ENCODE results near the gene S100A2. TPM values are rescaled to one million over a fixed set of nuclear protein-coding genes. Genes with fewer than 3 reads are reported as not detected.

Gene S100A2
- 16.8 to 29.9 TPM (median 23.4 TPM) in 5 replicates for total RNA-seq (2022; extraction: Qiagen RNA extraction; ENCODE audit: low read depth)

GRCh38 chr1:153565529-153566374 lies at the start of gene S100A2:
Gene S100A2, minus strand, starts transcription at chr1:153565844. Its CDS starts 1,967 bp downstream, at chr1:153563877.

GRCh38 chr1:153612755-153613331 lies 47.2 kb upstream of the S100A2 start, which contains the start of gene S100A16:
Gene S100A16, minus strand, starts transcription at chr1:153613137. Its CDS starts 4,986 bp downstream, at chr1:153608151.

GRCh38 chr1:153548722-153549688 lies 16.6 kb downstream of the S100A2 start, which contains the start of gene S100A3:
Gene S100A3, minus strand, starts transcription at chr1:153549258. Its CDS starts 773 bp downstream, at chr1:153548485.

GRCh38 chr1:153545067-153546055 lies 20.3 kb downstream of the S100A2 start, which contains the start of gene S100A4:
Gene S100A4, minus strand, starts transcription at chr1:153545806. Its CDS starts 1,012 bp downstream, at chr1:153544794.

GRCh38 chr1:153540394-153541361 lies 25.0 kb downstream of the S100A2 start, which contains the start of gene S100A5:
Gene S100A5, minus strand, starts transcription at chr1:153540934. Its CDS starts 743 bp downstream, at chr1:153540191.

GRCh38 chr1:153535242-153536011 lies 30.2 kb downstream of the S100A2 start, which contains the start of gene S100A6:
Gene S100A6, minus strand, starts transcription at chr1:153535991. Its CDS starts 652 bp downstream, at chr1:153535339.

Other genes starting within 250 kb of the S100A2 start
- gene PGLYRP4, start 217.0 kb downstream of the S100A2 start, total RNA-seq (2022; extraction: Qiagen RNA extraction; ENCODE audit: low read depth): not detected in 5 replicates
- 0.52 to 1.0 TPM (median 0.95 TPM) in 5 replicates for gene S100A9, start 208.0 kb downstream of the S100A2 start, total RNA-seq (2022; extraction: Qiagen RNA extraction; ENCODE audit: low read depth)
- not detected in 5 replicates for gene S100A12, start 190.2 kb downstream of the S100A2 start, total RNA-seq (2022; extraction: Qiagen RNA extraction; ENCODE audit: low read depth)
- gene S100A8, start 174.8 kb downstream of the S100A2 start, total RNA-seq (2022; extraction: Qiagen RNA extraction; ENCODE audit: low read depth): not detected in 5 replicates
- not detected in 5 replicates for gene S100A7A, start 149.3 kb downstream of the S100A2 start, total RNA-seq (2022; extraction: Qiagen RNA extraction; ENCODE audit: low read depth)
- gene S100A7, start 105.2 kb downstream of the S100A2 start, total RNA-seq (2022; extraction: Qiagen RNA extraction; ENCODE audit: low read depth): not detected in 5 replicates
- gene S100A6, start 29.9 kb downstream of the S100A2 start, total RNA-seq (2022; extraction: Qiagen RNA extraction; ENCODE audit: low read depth): 3,152 to 3,428 TPM (median 3,355 TPM) in 5 replicates
- 0.52 to 0.90 TPM (median 0.69 TPM) in 4 of 5 replicates, not detected in the other for gene S100A5, start 24.9 kb downstream of the S100A2 start, total RNA-seq (2022; extraction: Qiagen RNA extraction; ENCODE audit: low read depth)
- 1,502 to 1,789 TPM (median 1,685 TPM) in 5 replicates for gene S100A4, start 20.0 kb downstream of the S100A2 start, total RNA-seq (2022; extraction: Qiagen RNA extraction; ENCODE audit: low read depth)
- gene S100A3, start 16.6 kb downstream of the S100A2 start, total RNA-seq (2022; extraction: Qiagen RNA extraction; ENCODE audit: low read depth): 79.7 to 94.4 TPM (median 93.6 TPM) in 5 replicates
- 441 to 483 TPM (median 469 TPM) in 5 replicates for gene S100A16, start 47.3 kb upstream of the S100A2 start, total RNA-seq (2022; extraction: Qiagen RNA extraction; ENCODE audit: low read depth)
- 0.30 to 0.74 TPM (median 0.60 TPM) in 5 replicates for gene S100A14, start 50.5 kb upstream of the S100A2 start, total RNA-seq (2022; extraction: Qiagen RNA extraction; ENCODE audit: low read depth)
- 154 to 169 TPM (median 160 TPM) in 5 replicates for gene S100A13, start 61.7 kb upstream of the S100A2 start, total RNA-seq (2022; extraction: Qiagen RNA extraction; ENCODE audit: low read depth)
- gene S100A1, start 62.6 kb upstream of the S100A2 start, total RNA-seq (2022; extraction: Qiagen RNA extraction; ENCODE audit: low read depth): 0.15 to 0.83 TPM (median 0.47 TPM) in 5 replicates
- 72.8 to 90.3 TPM (median 76.0 TPM) in 5 replicates for gene CHTOP, start 68.2 kb upstream of the S100A2 start, total RNA-seq (2022; extraction: Qiagen RNA extraction; ENCODE audit: low read depth)
- gene SNAPIN, start 92.9 kb upstream of the S100A2 start, total RNA-seq (2022; extraction: Qiagen RNA extraction; ENCODE audit: low read depth): 53.6 to 58.0 TPM (median 56.5 TPM) in 5 replicates
- 268 to 316 TPM (median 275 TPM) in 5 replicates for gene ILF2, start 105.1 kb upstream of the S100A2 start, total RNA-seq (2022; extraction: Qiagen RNA extraction; ENCODE audit: low read depth)
- 0.95 to 1.3 TPM (median 1.1 TPM) in 5 replicates for gene NPR1, start 112.8 kb upstream of the S100A2 start, total RNA-seq (2022; extraction: Qiagen RNA extraction; ENCODE audit: low read depth)
- gene INTS3, start 162.2 kb upstream of the S100A2 start, total RNA-seq (2022; extraction: Qiagen RNA extraction; ENCODE audit: low read depth): 12.0 to 23.1 TPM (median 21.7 TPM) in 5 replicates
- gene SLC27A3, start 209.6 kb upstream of the S100A2 start, total RNA-seq (2022; extraction: Qiagen RNA extraction; ENCODE audit: low read depth): 1.1 to 2.0 TPM (median 1.4 TPM) in 5 replicates

All from A549 treated with DMSO at 1 μM for 4 hours (cell line).